Neural cell (in vitro differentiated cells): ENCODE data around the gene GNAI1. TPM values are rescaled to one million over a fixed set of nuclear protein-coding genes. Genes with fewer than 3 reads are reported as not detected.

Experiments used
- H2AFZ ChIP-seq: fragments of 200-600, 300-800 bp; sonication (generic), shearing (Covaris generic); 2 replicates; pipeline ENCODE4 v1.6.0; 2014; ENCODE audit warnings: low read depth, mild to moderate bottlenecking, antibody characterized with exemption, low read length, moderate library complexity
- H3F3A ChIP-seq: fragments of 200-600 bp; shearing (Covaris generic); 2 replicates; pipeline ENCODE4 v1.6.1; 2016; ENCODE audit warnings: mild to moderate bottlenecking, moderate library complexity, mixed read lengths, antibody characterized with exemption, low read length; ENCODE audit not compliant: insufficient read depth, poor library complexity, severe bottlenecking
- H3K27ac ChIP-seq: fragments of 200-600, 300-800 bp; sonication (generic), shearing (Covaris generic); 2 replicates; pipeline ENCODE4 v1.5.1; 2014; ENCODE audit warnings: mild to moderate bottlenecking, low read length, moderate library complexity
- H3K27me3 ChIP-seq: fragments of 300-800, 200-600 bp; sonication (generic), shearing (Covaris generic); 2 replicates; pipeline ENCODE4 v1.6.0; 2014; ENCODE audit warnings: mild to moderate bottlenecking, low read depth, low read length, moderate library complexity; ENCODE audit not compliant: insufficient read depth
- H3K36me3 ChIP-seq: fragments of 300-800, 200-600 bp; sonication (generic), shearing (Covaris generic); 2 replicates; pipeline ENCODE4 v1.5.1; 2014; ENCODE audit warnings: mild to moderate bottlenecking, antibody characterized with exemption, low read length, moderate library complexity; ENCODE audit not compliant: insufficient read depth
- H3K4me2 ChIP-seq: fragments of 300-800, 200-600 bp; sonication (generic), shearing (Covaris generic); 2 replicates; pipeline ENCODE4 v1.6.0; 2014; ENCODE audit warnings: mild to moderate bottlenecking, low read length
- H3K4me3 ChIP-seq: fragments of 300-800, 200-600 bp; sonication (generic), shearing (Covaris generic); 2 replicates; pipeline ENCODE4 v1.5.1; 2014; ENCODE audit warnings: mild to moderate bottlenecking, low read length, moderate library complexity
- H3K79me2 ChIP-seq: fragments of 200-600 bp; shearing (Covaris generic); replicated peaks from 2 replicates; pipeline ENCODE4 v1.6.0; 2014; ENCODE audit warnings: mild to moderate bottlenecking, low read length, moderate library complexity; ENCODE audit not compliant: insufficient read depth
- H3K9ac ChIP-seq: fragments of 300-800, 200-600 bp; sonication (generic), shearing (Covaris generic); 2 replicates; pipeline ENCODE4 v1.6.1; 2016; ENCODE audit warnings: mild to moderate bottlenecking, low read length, mixed read lengths
- H3K9me2 ChIP-seq: fragments of 200-600 bp; shearing (Covaris generic); 2 replicates; pipeline ENCODE4 v1.6.1; 2016; ENCODE audit warnings: mild to moderate bottlenecking, low read length, mixed read lengths; ENCODE audit not compliant: insufficient read depth
- H3K9me3 ChIP-seq: fragments of 200-600, 300-800 bp; sonication (generic), shearing (Covaris generic); 2 replicates; pipeline ENCODE4 v1.6.1; 2016; ENCODE audit warnings: mild to moderate bottlenecking, mixed run types, low read length, moderate library complexity, mixed read lengths
- H4K20me1 ChIP-seq: fragments of 200-600 bp; shearing (Covaris generic); 2 replicates; pipeline ENCODE4 v1.6.1; 2016; ENCODE audit warnings: mild to moderate bottlenecking, mixed run types; ENCODE audit not compliant: insufficient read depth
- CTCF ChIP-seq: fragments of 450-650 bp; IDR thresholded peaks from 2 replicates; pipeline ENCODE4 v1.5.1; 2014; ENCODE audit warnings: antibody characterized with exemption, mild to moderate bottlenecking, moderate library complexity; ENCODE audit not compliant: poor library complexity, severe bottlenecking
- EP300 ChIP-seq: fragments of 450-650 bp; conservative IDR thresholded peaks from 2 replicates; pipeline ENCODE4 v1.6.1; 2014; ENCODE audit warnings: antibody characterized with exemption, mild to moderate bottlenecking, moderate library complexity; ENCODE audit not compliant: poor library complexity, severe bottlenecking
- EZH2 ChIP-seq: fragments of 200-600, 300-800 bp; shearing (Covaris generic), sonication (generic); IDR thresholded peaks from 2 replicates; pipeline ENCODE4 v1.6.1; 2014; ENCODE audit warnings: antibody characterized with exemption, low read length, borderline replicate concordance, mild to moderate bottlenecking; ENCODE audit not compliant: insufficient read depth, poor library complexity, severe bottlenecking
- MXI1 ChIP-seq: fragments of 450-650 bp; conservative IDR thresholded peaks from 2 replicates; pipeline ENCODE4 v1.6.1; 2014; ENCODE audit warnings: antibody characterized with exemption, mild to moderate bottlenecking; ENCODE audit not compliant: poor library complexity, severe bottlenecking
- POLR2AphosphoS5 ChIP-seq: IDR thresholded peaks from 2 replicates; pipeline ENCODE4 v1.6.1; 2012
- RAD21 ChIP-seq: fragments of 450-650 bp; conservative IDR thresholded peaks from 2 replicates; pipeline ENCODE4 v1.6.1; 2014; ENCODE audit warnings: antibody characterized with exemption, mild to moderate bottlenecking, moderate library complexity
- SMC3 ChIP-seq: fragments of 450-650 bp; conservative IDR thresholded peaks from 2 replicates; pipeline ENCODE4 v1.6.1; 2014; ENCODE audit warnings: antibody characterized with exemption, mild to moderate bottlenecking, moderate library complexity; ENCODE audit not compliant: poor library complexity
- TAF1 ChIP-seq: IDR thresholded peaks from 2 replicates; pipeline ENCODE4 v1.6.1; 2012; ENCODE audit warnings: low read depth
- polyA plus RNA-seq: library from polyadenylated mRNA; depleted of rRNA; stranded (reverse); fragments of >200 nt; gene quantifications from 2 replicates; pipeline ENCODE4 v1.2.3, GENCODE V29; 2014
- TF ChIP-seq, protein P1 (sequence below): IDR thresholded peaks from 2 replicates; pipeline ENCODE4 v1.6.1; 2012; ENCODE audit warnings: borderline replicate concordance

The GNAI1 gene
- polyA plus RNA-seq, 1 donor from 2014 or later = 69.3 TPM

DNA sequence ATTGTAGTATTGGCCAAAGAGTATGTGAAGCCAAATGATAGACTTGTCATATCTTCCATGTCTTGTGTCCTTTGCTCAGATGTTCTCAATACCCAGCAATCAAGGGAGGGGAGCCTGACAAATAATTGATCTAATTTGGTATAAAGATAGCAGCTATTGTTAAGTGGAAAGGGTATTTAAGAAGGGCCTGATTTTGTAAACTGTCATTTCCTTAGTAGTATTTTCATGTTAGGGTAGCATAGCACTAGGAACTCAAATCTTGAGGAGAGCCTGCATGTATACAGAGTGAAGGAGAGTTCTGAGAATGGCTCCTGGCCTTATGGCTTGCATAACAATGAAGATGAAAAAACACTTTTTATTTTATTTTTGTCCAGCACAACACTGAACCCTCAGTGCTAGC is 53.1 kb downstream of the GNAI1 start (continued):
- no peak for TF ChIP-seq CTCF

GRCh38 chr7:80189638-80190037 is 55.0 kb downstream of the GNAI1 start:
- H3K9me2 ChIP-seq = no peaks in the 10 kb centered on the region
- no peaks in the 10 kb centered on the region for H3F3A ChIP-seq
- H4K20me1 ChIP-seq = no peaks in the 10 kb centered on the region
- no peaks in the 10 kb centered on the region for H3K79me2 ChIP-seq
- no peaks in the 10 kb centered on the region for H3K9me3 ChIP-seq
- no peak overlapping the region for H2AFZ ChIP-seq
- no peak overlapping the region for H3K27ac ChIP-seq
- H3K4me2 ChIP-seq = no peak overlapping the region
- H3K27me3 ChIP-seq = no peaks in the 10 kb centered on the region
- TF ChIP-seq, protein P1, sequence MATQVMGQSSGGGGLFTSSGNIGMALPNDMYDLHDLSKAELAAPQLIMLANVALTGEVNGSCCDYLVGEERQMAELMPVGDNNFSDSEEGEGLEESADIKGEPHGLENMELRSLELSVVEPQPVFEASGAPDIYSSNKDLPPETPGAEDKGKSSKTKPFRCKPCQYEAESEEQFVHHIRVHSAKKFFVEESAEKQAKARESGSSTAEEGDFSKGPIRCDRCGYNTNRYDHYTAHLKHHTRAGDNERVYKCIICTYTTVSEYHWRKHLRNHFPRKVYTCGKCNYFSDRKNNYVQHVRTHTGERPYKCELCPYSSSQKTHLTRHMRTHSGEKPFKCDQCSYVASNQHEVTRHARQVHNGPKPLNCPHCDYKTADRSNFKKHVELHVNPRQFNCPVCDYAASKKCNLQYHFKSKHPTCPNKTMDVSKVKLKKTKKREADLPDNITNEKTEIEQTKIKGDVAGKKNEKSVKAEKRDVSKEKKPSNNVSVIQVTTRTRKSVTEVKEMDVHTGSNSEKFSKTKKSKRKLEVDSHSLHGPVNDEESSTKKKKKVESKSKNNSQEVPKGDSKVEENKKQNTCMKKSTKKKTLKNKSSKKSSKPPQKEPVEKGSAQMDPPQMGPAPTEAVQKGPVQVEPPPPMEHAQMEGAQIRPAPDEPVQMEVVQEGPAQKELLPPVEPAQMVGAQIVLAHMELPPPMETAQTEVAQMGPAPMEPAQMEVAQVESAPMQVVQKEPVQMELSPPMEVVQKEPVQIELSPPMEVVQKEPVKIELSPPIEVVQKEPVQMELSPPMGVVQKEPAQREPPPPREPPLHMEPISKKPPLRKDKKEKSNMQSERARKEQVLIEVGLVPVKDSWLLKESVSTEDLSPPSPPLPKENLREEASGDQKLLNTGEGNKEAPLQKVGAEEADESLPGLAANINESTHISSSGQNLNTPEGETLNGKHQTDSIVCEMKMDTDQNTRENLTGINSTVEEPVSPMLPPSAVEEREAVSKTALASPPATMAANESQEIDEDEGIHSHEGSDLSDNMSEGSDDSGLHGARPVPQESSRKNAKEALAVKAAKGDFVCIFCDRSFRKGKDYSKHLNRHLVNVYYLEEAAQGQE = no peak
- TF ChIP-seq TAF1 (no peak), EZH2 (no peak), RAD21 (no peak), POLR2AphosphoS5 (no peak), CTCF (no peak), MXI1 (no peak), EP300 (no peak), SMC3 (no peak)
- no peaks in the 10 kb centered on the region for H3K36me3 ChIP-seq
- H3K4me3 ChIP-seq = no peak overlapping the region
- no peak overlapping the region for H3K9ac ChIP-seq

DNA sequence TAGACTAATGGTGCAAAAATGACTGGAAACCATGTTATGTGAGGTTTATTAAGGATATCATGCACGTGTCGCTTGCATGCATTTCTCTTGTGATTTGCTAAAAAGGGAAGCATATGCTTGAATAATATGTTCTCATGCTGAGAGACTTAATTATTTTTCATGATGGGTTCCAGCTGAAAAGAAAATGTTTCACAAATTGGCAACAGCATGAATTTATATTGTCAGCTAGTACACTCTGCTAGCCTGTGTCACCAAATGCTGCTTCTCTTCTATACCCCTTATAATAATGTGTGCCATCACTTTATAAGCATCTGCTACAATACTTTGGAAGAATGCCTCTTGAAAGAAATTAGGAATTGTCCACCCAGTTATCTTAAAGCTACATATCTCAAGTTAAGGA is 63.0 kb downstream of the GNAI1 start:
- Histone ChIP-seq H3K9ac (no peak overlapping the region), H4K20me1 (no peaks in the 10 kb centered on the region), H2AFZ (no peak overlapping the region), H3K9me2 (no peaks in the 10 kb centered on the region), H3K27ac (no peak overlapping the region), H3K27me3 (no peaks in the 10 kb centered on the region), H3K4me3 (no peak overlapping the region), H3K9me3 (no peaks in the 10 kb centered on the region), H3F3A (no peaks in the 10 kb centered on the region), H3K79me2 (no peaks in the 10 kb centered on the region), H3K4me2 (no peak overlapping the region), H3K36me3 (no peaks in the 10 kb centered on the region)
- no peak for TF ChIP-seq SMC3
- no peak for TF ChIP-seq RAD21
- TF ChIP-seq, protein P1 = no peak
- no peak for TF ChIP-seq POLR2AphosphoS5
- TF ChIP-seq TAF1 = no peak
- no peak for TF ChIP-seq MXI1
- no peak for TF ChIP-seq CTCF
- TF ChIP-seq EP300 = no peak
- TF ChIP-seq EZH2 = no peak
